A673 (cell line): ENCODE measurements around the gene MT2A.

Experiments
- CTCF ChIP-seq: fragments of 300-800, 200-600 bp; sonication (generic); conservative IDR thresholded peaks from 2 replicates; pipeline ENCODE4 v1.5.1; 2017; ENCODE audit warnings: low read depth, mild to moderate bottlenecking, antibody characterized with exemption, low read length, moderate library complexity, mixed read lengths
- EZH2 ChIP-seq: fragments of 200-600 bp; sonication (generic); IDR thresholded peaks from 2 replicates; pipeline ENCODE4 v1.6.1; 2017; ENCODE audit warnings: borderline replicate concordance, low read depth, mild to moderate bottlenecking, mixed read lengths, antibody characterized with exemption, low read length; ENCODE audit not compliant: poor library complexity, severe bottlenecking

GRCh38 chr16:56637814-56638750, 29.7 kb downstream of the MT2A start, which contains the start of gene MT1A:
- TF ChIP-seq CTCF (no peak), EZH2 (peak; percentile 89)
